Measurements from ENCODE around the gene NOTO. TPM values are rescaled to one million over a fixed set of nuclear protein-coding genes. Genes with fewer than 3 reads are reported as not detected.
"Not testable (repeated sequence)": the region's sequence is repeated elsewhere in the genome, so short reads cannot be mapped to it uniquely, and the experiment has no call there.

Gene NOTO, protein sequence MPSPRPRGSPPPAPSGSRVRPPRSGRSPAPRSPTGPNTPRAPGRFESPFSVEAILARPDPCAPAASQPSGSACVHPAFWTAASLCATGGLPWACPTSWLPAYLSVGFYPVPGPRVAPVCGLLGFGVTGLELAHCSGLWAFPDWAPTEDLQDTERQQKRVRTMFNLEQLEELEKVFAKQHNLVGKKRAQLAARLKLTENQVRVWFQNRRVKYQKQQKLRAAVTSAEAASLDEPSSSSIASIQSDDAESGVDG
- total RNA-seq = not detected

DNA sequence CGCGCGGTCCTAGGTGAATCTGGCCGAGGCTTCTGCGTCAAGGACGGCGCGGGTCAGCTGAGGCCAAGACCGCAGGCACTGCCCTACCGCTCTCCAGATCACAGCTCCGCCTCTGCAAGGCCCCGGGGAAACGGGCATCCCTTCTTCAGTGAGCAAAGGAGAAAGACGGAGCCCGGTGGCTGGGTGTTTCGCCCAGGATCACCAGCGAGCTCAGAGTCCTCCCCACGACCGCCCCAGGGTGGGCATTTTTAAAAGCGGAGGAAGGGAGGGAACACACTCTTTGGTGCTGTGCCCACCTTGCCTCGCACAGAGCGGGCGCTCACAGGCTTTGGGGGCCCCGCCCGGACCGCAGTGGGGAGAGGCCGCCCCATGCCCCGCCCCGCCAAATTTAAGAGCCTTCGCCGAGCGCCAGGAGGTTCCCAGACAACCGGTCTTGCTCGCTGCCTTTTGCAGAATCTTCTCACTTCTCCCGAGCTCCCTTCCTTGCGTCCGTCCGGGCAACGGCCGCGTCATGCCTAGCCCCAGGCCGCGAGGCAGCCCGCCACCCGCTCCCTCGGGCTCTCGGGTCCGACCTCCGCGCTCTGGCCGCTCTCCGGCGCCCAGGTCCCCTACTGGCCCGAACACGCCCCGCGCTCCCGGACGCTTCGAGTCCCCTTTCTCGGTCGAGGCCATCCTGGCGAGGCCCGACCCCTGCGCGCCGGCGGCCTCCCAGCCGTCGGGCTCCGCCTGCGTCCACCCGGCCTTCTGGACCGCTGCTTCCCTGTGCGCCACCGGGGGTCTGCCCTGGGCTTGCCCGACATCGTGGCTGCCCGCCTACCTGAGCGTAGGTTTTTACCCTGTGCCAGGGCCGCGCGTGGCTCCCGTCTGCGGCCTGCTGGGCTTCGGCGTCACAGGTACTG, at the start of gene NOTO:
NOTO (plus strand) TSS at position 419 of the 899 bp plus-strand sequence; CDS start at position 512, 93 bp downstream.
- H3K4me3 ChIP-seq = no peak within 1 kb of the TSS
- TF ChIP-seq, protein P1, sequence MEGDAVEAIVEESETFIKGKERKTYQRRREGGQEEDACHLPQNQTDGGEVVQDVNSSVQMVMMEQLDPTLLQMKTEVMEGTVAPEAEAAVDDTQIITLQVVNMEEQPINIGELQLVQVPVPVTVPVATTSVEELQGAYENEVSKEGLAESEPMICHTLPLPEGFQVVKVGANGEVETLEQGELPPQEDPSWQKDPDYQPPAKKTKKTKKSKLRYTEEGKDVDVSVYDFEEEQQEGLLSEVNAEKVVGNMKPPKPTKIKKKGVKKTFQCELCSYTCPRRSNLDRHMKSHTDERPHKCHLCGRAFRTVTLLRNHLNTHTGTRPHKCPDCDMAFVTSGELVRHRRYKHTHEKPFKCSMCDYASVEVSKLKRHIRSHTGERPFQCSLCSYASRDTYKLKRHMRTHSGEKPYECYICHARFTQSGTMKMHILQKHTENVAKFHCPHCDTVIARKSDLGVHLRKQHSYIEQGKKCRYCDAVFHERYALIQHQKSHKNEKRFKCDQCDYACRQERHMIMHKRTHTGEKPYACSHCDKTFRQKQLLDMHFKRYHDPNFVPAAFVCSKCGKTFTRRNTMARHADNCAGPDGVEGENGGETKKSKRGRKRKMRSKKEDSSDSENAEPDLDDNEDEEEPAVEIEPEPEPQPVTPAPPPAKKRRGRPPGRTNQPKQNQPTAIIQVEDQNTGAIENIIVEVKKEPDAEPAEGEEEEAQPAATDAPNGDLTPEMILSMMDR (IDR thresholded peaks at IDR 0.05) = no peak
- ATAC-seq (peak; percentile 53), DNase-seq (peak in 2 of 4 donors; percentile 21 to 49)
- intact Hi-C loops (cut with DNase I) = no loop called here
- peaks cover 14% of the 10 kb centered on the region for H3K4me1 ChIP-seq
- H3K27me3 ChIP-seq = peaks cover 0 to 23% of the 10 kb centered on the region in 2 donors
- H3K9me3 ChIP-seq = no peaks in the 10 kb centered on the region
- H3K36me3 ChIP-seq (replicated peaks in 1 of 2; ENCODE audit: insufficient read depth in 1 of 2, low read depth in 2 of 2) = no peaks in the 10 kb centered on the region
- WGBS, 2 donors = 3 to 6% methylated on average over 17 to 85 of the region's 87 CpGs
- no peak within 1 kb of the TSS for H3K27ac ChIP-seq

DNA sequence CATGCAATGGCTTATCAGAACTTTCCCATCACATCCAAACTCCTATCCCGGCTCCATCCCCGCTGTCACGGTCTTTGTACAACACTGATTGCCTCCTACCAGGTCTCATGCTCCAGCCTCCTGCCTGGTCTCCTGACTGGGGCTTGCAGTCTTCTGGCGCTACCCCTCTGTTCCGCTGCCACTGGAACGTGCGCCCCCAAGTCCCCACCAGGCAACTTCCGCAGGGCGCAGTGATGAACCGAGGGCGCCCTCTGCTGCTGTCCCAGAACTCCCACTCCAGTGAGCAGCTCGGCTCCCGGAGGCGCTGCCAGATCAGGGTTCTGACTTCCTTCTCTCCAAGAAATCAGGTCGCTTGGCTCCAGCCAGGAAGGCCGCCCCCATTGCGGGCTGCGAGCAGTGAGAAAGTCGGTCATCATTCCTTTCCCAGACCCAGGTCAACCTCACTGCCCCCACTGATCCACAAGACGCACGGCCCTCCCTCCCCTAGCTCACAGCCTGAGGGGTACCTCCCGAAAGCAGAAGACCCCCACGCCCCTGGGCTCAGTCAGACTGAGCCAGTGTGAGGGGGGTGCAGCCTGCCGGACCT, 45.7 kb upstream of the NOTO start:
- Histone ChIP-seq H3K4me1 (peaks cover 7% of the 10 kb centered on the region), H3K9me3 (no peaks in the 10 kb centered on the region), H3K27me3 (no peaks in the 10 kb centered on the region), H3K27ac (no peak overlapping the region), H3K4me3 (no peak overlapping the region), H3K36me3 (replicated peaks in 1 of 2; ENCODE audit: insufficient read depth in 1 of 2, low read depth in 2 of 2) (no peaks in the 10 kb centered on the region)
- DNase-seq (peak; percentile 62 to 76 (median 66)), ATAC-seq (peak; percentile 47)
- 16 to 53% methylated on average over 3 to 18 of the region's 24 CpGs for WGBS, 2 donors
- TF ChIP-seq, protein P1 (IDR thresholded peaks at IDR 0.05) = peak; percentile 38 to 79 (median 62)
- TF ChIP-seq POLR2A (IDR thresholded peaks at IDR 0.05) = no peak
- intact Hi-C loops (cut with DNase I) = loop anchor here (5.0 kb wide), 1 partner anchor 69 kb away; no protein-coding TSS in a partner anchor

DNA sequence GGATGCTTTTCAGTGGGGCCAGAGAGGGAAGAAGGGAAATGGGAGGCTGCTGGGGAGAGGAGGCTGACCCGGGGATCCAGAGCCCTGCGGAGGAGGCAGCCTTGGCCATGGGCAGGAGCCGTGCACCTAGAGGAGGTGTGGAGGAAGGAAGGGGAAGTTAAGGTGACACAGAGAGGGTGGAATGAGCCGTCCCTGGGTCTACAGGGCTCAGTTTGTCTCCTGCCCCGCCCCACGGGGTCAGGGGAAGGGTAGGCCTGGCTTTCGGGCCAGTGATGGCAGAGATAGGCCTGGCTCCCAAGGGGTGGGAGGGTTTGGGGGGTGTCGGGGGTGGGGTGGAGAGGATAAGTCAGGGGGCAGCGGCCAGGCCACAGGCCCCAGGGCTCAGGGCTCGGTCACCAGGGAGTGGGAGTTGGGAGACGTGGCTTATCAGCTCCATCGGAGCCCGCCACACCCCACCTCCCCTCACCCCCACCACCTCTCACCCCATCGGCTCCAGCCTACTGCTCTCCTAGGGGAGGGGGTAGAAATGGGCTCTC, 39.5 kb upstream of the NOTO start:
- intact Hi-C loops (cut with DNase I) = loop anchor here (5.0 kb wide), 1 partner anchor 171 kb away; no protein-coding TSS in a partner anchor
- TF ChIP-seq POLR2A (IDR thresholded peaks at IDR 0.05) = no peak
- TF ChIP-seq, protein P1 (IDR thresholded peaks at IDR 0.05) = no peak
- DNase-seq = no peak
- Histone ChIP-seq H3K4me3 (no peak overlapping the region), H3K4me1 (no peaks in the 10 kb centered on the region), H3K27ac (no peak overlapping the region), H3K9me3 (no peaks in the 10 kb centered on the region), H3K36me3 (replicated peaks in 1 of 2; ENCODE audit: insufficient read depth in 1 of 2, low read depth in 2 of 2) (no peaks in the 10 kb centered on the region), H3K27me3 (no peaks in the 10 kb centered on the region)
- no peak for ATAC-seq
- 45 to 54% methylated on average over 7 to 11 of the region's 14 CpGs for WGBS, 2 donors

DNA sequence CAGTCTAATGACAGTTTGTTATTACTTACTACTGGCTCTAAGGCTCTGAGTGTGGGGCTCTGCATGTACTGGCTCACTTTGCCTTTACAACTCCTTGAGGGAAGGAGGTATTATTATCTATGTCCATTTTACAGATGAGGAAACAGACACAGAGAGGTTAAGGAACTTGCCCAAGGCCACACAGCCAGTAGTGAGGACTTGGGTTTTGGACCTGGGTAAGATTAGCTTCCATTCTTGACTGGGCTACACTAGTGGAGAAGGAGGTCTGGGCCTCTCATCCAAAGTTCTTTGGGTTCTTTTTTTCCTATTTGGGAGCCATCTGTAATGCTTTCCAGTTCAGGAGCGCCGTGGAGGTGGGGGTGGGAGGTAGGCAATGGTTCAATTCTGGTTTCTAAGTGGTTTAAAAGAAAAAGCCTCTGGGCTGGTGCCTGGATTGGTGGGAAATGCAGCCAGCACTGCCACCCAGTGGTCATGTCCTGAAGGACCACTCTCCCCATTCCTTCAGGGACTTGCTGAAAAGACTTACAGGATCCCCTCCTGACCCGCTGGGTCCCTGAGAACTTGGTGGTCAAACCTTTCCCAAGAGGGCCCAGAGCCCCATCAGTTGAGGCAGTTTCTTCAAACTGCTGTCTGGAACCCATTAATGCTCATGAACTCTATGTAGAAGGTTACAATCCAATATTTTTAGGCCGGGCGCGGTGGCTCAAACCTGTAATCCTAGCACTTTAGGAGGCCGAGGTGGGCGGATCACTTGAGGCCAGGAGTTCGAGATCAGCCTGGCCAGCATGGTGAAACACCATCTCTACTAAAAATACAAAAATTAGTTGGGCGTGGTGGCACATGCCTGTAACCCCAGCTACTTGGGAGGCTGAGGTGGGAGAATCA, 38.6 kb upstream of the NOTO start:
- Histone ChIP-seq H3K27ac (no peak overlapping the region), H3K36me3 (replicated peaks in 1 of 2; ENCODE audit: insufficient read depth in 1 of 2, low read depth in 2 of 2) (no peaks in the 10 kb centered on the region), H3K9me3 (no peaks in the 10 kb centered on the region), H3K27me3 (no peaks in the 10 kb centered on the region), H3K4me3 (no peak overlapping the region), H3K4me1 (no peaks in the 10 kb centered on the region)
- DNase-seq (peak; percentile 70 to 78 (median 74)), ATAC-seq (peak; percentile 88)
- 42 to 53% methylated on average over 9 to 10 of the region's 10 CpGs for WGBS, 2 donors
- TF ChIP-seq, protein P1 (IDR thresholded peaks at IDR 0.05) = peak; percentile 73 to 89 (median 81)
- TF ChIP-seq POLR2A (IDR thresholded peaks at IDR 0.05) = no peak
- intact Hi-C loops (cut with DNase I) = loop anchor here (5.0 kb wide), 1 partner anchor 171 kb away; no protein-coding TSS in a partner anchor

DNA sequence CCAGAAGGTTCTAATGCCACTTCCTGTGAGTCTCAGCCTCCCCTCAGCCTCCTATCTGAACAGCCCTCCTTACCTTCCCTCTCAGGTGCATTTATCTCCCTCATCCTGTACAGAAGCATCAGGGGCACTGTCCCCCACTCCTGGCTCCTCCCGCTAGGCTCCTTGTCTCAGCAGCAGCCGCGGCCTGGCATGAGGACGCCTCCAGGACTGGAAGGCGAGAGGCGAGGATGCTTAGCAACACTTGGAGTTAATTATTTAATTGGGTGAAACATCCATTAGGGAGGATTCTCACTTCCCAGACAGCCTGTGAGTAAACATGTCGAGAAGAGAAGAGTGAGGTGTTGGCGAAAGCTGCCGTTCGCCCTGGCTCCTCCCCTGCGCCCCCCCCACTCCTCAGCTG, 36.4 kb upstream of the NOTO start:
- intact Hi-C loops (cut with DNase I); H3K27ac ChIP-seq; H3K4me3 ChIP-seq; H3K9me3 ChIP-seq; H3K4me1 ChIP-seq; H3K36me3 ChIP-seq (replicated peaks in 1 of 2; ENCODE audit: insufficient read depth in 1 of 2, low read depth in 2 of 2); H3K27me3 ChIP-seq; ATAC-seq: not testable (repeated sequence)
- 45 to 63% methylated on average over 4 to 11 of the region's 11 CpGs for WGBS, 2 donors
- peak in 1 of 4 donors; percentile 19 for DNase-seq

DNA sequence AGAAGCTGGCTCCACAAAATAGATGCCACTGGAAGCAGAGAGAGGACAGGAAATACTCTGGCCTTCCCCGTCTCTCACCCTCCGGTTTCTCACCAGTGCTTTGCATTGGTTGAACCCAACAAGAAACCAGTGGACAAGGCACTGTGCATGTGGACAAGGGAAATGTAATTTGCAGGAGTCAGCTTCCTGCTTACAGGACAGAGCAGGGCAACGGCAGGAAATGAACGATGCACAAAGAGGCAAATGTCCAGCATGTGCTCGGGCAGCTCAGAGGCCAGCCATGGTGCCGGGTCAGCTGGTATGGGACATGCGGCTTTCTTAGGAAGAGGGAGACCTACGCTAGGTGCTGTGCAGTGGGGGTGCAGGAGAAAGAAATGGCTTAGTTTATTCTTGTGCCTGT, 35.6 kb upstream of the NOTO start:
- H3K36me3 ChIP-seq (replicated peaks in 1 of 2; ENCODE audit: insufficient read depth in 1 of 2, low read depth in 2 of 2); DNase-seq; intact Hi-C loops (cut with DNase I); H3K9me3 ChIP-seq; ATAC-seq; H3K27me3 ChIP-seq; H3K4me1 ChIP-seq; H3K27ac ChIP-seq; H3K4me3 ChIP-seq: not testable (repeated sequence)
- WGBS, 2 donors = 67 to 69% methylated on average over 1 to 2 of the region's 8 CpGs
